Activated CD4-positive, alpha-beta T cell treated with anti-CD3 and anti-CD28 coated beads, Interleukin-2, amount 50 U/mL, for 1 hour (primary cell): ENCODE data around the gene MTHFSD.
A peak's percentile ranks its signal among the peaks of the same experiment; 100 is the strongest.

ENCODE experiments used
- DNase-seq: peaks from one replicate; pipeline ENCODE4 v3.0.0-alpha.2; 2020

Gene MTHFSD

DNA sequence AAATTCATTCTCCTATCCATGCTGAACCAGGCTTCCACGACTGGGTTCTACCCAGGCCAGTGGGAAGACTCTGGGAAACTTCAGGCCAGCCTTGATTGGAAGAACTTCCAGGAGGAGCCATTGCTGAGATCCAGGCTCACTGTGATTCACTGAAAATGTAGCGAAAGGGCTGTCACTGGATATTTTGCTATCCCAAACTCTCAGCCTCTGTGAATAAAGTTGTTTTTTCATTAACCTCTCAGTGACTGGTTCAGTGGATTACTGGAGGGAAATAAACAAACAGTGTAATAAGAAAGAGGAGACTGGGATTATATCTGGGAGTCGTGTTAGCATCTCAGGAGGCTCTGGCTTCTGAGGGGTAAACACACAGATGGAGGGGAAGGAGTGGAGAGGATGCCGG, 26.4 kb upstream of the MTHFSD start:
- no peak for DNase-seq

- DNase-seq = no peak
Measured at GRCh38 chr16:86580791-86581170, 25.7 kb upstream of the MTHFSD start.

- DNase-seq = no peak
Measured at GRCh38 chr16:86580063-86580790, 25.2 kb upstream of the MTHFSD start.

GRCh38 chr16:86579268-86580062, 24.4 kb upstream of the MTHFSD start:
- DNase-seq = no peak

- DNase-seq = no peak
Measured at GRCh38 chr16:86578611-86579267, 23.7 kb upstream of the MTHFSD start.

DNA sequence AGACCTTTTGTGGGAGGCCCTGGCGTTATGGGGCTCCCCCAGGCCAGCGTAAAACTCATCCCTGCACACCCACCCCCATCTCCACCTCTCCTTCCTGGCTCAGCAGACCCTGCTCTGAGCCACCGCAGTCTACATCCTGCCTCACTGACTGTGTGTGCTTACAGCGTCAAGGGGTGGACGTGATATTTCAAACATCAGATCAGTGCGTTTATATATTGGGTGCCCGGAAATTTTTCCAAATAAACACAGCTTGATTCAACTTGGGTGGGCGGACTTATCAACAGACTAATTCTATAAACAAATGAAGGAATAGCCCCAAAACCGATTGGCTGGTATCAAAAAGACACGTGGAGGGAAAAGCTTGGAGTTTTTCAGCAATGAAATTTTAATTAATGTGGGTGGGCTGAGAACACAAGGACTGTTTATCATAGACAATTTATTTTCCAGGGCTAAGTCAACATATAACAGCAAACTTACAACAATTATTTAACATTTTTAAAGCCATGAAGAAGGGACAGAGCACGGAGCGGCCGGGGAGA, 23.1 kb upstream of the MTHFSD start, which contains the start of gene FOXL1:
Gene FOXL1, plus strand, starts transcription at position 489 of the 539 bp plus-strand sequence. CDS start 175 bp downstream, outside the sequence.
- DNase-seq = no peak

- no peak for DNase-seq
Measured at GRCh38 chr16:86577314-86577971, 22.4 kb upstream of the MTHFSD start.

GRCh38 chr16:86576591-86577313, 21.7 kb upstream of the MTHFSD start:
- DNase-seq = no peak

DNA sequence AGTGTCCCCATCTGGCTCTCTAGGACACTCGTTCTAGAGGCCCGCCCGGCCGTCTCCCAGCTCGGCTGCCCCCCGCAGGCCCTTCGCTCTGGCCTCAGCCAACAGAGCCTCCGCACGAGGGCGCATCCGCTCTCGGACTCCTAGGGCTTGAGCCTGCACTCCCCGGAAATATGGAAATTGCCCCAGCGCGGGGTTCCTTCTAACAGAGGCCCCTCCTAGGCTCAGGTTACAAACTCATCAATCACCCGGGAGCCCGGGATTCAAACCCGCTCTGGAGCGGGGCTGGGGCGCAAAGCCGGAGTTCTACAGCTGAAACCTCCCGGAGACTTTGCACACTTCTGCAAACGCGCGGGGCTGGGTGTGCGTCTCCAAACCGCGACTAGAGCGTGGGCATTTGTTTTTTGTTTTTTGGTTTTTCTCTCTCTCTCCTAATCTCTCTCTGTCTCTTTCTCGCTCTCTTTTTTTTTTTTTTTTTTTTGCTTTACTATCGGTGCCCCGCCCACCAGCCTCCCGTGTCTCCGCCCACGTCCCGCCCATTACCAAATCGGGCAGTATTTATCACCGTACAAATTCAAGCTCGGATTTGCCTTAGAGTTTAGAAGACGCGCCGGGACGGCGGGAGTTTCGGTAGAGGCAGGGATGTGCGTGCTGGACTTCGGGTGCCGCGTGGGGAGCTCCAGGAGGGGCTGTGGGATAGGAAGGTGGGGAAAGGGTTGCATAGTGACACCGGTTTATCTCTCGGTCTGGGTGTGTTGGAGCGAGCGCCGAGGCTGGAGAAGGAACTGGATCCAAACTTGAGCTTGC, 20.9 kb upstream of the MTHFSD start:
- peak; percentile 37 for DNase-seq

- no peak for DNase-seq
Measured at GRCh38 chr16:86575095-86575685, 20.2 kb upstream of the MTHFSD start.

GRCh38 chr16:86574646-86575045, 19.6 kb upstream of the MTHFSD start:
- no peak for DNase-seq

- no peak for DNase-seq
Measured at GRCh38 chr16:86573646-86574508, 18.8 kb upstream of the MTHFSD start.

DNA sequence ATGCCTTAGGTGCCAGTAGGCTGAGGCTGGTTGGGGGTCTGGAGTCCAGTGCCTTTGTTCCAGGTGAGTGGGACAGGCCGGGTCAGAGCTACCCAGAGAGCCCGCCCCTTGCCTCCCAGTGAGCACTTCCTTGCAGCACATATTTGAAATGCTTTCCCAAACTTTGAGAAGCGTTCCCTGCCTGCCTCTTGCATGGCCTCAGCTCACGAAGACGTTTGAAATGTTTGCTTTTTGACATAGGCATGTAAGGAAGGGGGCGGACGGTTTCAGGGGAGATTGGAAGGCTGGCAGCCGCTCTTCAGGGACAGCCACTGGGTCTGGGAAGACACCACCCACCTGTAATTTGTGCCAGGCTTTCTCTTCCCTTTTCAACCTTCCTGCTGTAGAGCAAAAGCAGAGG, 18.2 kb upstream of the MTHFSD start:
- DNase-seq = no peak

DNA sequence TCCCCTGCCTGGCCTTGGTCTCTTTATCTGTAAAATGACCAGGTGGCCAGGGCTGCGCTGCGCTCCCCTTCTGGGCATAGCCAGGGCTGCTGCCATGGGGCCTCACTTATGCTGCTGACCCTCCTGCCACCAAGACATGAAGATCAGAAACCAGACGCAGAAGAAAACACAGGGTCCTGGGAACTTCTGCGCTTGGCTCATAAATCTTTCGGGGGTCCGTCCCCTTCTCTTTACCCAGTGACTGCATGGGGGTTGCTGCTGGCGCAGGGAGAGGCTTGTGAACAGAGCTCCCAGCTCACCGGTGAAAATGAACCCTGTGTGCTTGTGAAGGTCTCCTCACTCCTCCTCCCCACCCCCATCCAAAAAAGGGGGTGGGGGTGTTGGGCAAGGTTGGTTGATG, 17.6 kb upstream of the MTHFSD start:
- no peak for DNase-seq

DNA sequence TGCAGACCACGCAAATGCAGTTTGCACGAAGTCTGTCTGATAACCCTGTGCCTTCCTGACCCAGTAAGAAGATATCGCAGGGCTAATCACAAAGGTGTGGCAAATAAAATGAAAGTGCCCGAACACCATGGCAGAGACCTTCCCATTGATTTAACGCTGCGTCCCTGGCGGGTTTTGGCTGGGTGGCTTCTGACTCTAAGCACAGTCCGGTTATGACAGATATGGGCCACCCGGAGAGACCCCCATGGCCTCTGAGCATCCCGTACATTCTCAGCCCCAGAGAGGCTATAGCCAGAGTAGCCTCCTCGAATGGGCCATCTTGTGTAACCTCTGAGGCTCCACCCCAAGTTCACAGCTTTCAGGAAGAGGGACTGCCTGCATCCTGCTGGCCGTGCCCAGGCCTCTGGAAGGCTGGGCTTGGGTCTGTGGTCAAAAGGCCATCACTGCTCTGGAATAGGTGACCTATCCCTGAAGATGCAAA, 17.0 kb upstream of the MTHFSD start:
- DNase-seq = no peak

GRCh38 chr16:86571530-86571915, 16.5 kb upstream of the MTHFSD start:
- no peak for DNase-seq

GRCh38 chr16:86570558-86571529, 15.8 kb upstream of the MTHFSD start:
- no peak for DNase-seq

- no peak for DNase-seq
Measured at GRCh38 chr16:86569701-86570447, 14.8 kb upstream of the MTHFSD start.
